ENCODE data around the gene ADARB2.
A peak's percentile ranks its signal among the peaks of the same experiment; 100 is the strongest.

The ADARB2 gene

GRCh38 chr10:1409392-1409791, 327.9 kb downstream of the ADARB2 start:
- peak; percentile 19 for DNase-seq (ENCODE audit: low spot score)

GRCh38 chr10:1408651-1409367, 328.5 kb downstream of the ADARB2 start:
- DNase-seq (ENCODE audit: low spot score): peak; percentile 39

GRCh38 chr10:1406967-1407945, 330.1 kb downstream of the ADARB2 start:
- peak; percentile 39 for DNase-seq (ENCODE audit: low spot score)

- DNase-seq (ENCODE audit: low spot score): peak; percentile 27
Measured at GRCh38 chr10:1406132-1406966, 331.0 kb downstream of the ADARB2 start.

GRCh38 chr10:1404323-1405260, 332.7 kb downstream of the ADARB2 start:
- DNase-seq (ENCODE audit: low spot score): peak; percentile 42

- peak; percentile 56 for DNase-seq (ENCODE audit: low spot score)
Measured at GRCh38 chr10:1403508-1404322, 333.6 kb downstream of the ADARB2 start.

GRCh38 chr10:1402816-1403507, 334.4 kb downstream of the ADARB2 start:
- peak; percentile 10 for DNase-seq (ENCODE audit: low spot score)

GRCh38 chr10:1402016-1402770, 335.1 kb downstream of the ADARB2 start:
- peak; percentile 29 for DNase-seq (ENCODE audit: low spot score)

- DNase-seq (ENCODE audit: low spot score): peak; percentile 49
Measured at GRCh38 chr10:1401071-1401965, 336.0 kb downstream of the ADARB2 start.

- peak; percentile 41 for DNase-seq (ENCODE audit: low spot score)
Measured at GRCh38 chr10:1400101-1401070, 336.9 kb downstream of the ADARB2 start.

- peak; percentile 34 for DNase-seq (ENCODE audit: low spot score)
Measured at GRCh38 chr10:1399431-1400100, 337.8 kb downstream of the ADARB2 start.

GRCh38 chr10:1398626-1399410, 338.5 kb downstream of the ADARB2 start:
- peak; percentile 23 for DNase-seq (ENCODE audit: low spot score)

GRCh38 chr10:1398116-1398515, 339.2 kb downstream of the ADARB2 start:
- DNase-seq (ENCODE audit: low spot score): peak; percentile 32

GRCh38 chr10:1396297-1396635, 341.1 kb downstream of the ADARB2 start:
- peak; percentile 27 for DNase-seq (ENCODE audit: low spot score)

Data from ecto neural progenitor cell (in vitro differentiated cells).